Transverse colon (tissue), 4 donors: ENCODE measurements around the gene YWHAH.
A peak's percentile ranks its signal among the peaks of the same experiment; 100 is the strongest.

Source experiments
- EP300 ChIP-seq: sonication (generic); formaldehyde crosslinking; IDR thresholded peaks from one replicate; pipeline ENCODE4 v1.6.1; 2017; ENCODE audit warnings: antibody characterized with exemption, low read depth
- POLR2A ChIP-seq: fragments of 450-650 bp; IDR thresholded peaks from one replicate; pipeline ENCODE4 v1.6.1; 2016; ENCODE audit warnings: antibody characterized with exemption, mild to moderate bottlenecking, moderate library complexity
- POLR2AphosphoS5 ChIP-seq, 3 donors: sonication (generic); formaldehyde crosslinking; IDR thresholded peaks; one replicate each; pipeline ENCODE4 v1.6.1; 2016; ENCODE audit warnings: antibody characterized with exemption in 3 of 3
- TF ChIP-seq, protein P1 (sequence below), 5 experiments: fragments of 200-600 bp in 3 of 5; fragments of 450-650 bp in 2 of 5; sonication (generic) in 3 of 5; IDR thresholded peaks; 1 replicate in 2 of 5; 2 replicates in 3 of 5; pipeline ENCODE4 v1.5.1; 2016 to 2017; ENCODE audit warnings: antibody characterized with exemption in 5 of 5, inconsistent platforms in 3 of 5, mild to moderate bottlenecking in 2 of 5, moderate library complexity in 1 of 5

DNA sequence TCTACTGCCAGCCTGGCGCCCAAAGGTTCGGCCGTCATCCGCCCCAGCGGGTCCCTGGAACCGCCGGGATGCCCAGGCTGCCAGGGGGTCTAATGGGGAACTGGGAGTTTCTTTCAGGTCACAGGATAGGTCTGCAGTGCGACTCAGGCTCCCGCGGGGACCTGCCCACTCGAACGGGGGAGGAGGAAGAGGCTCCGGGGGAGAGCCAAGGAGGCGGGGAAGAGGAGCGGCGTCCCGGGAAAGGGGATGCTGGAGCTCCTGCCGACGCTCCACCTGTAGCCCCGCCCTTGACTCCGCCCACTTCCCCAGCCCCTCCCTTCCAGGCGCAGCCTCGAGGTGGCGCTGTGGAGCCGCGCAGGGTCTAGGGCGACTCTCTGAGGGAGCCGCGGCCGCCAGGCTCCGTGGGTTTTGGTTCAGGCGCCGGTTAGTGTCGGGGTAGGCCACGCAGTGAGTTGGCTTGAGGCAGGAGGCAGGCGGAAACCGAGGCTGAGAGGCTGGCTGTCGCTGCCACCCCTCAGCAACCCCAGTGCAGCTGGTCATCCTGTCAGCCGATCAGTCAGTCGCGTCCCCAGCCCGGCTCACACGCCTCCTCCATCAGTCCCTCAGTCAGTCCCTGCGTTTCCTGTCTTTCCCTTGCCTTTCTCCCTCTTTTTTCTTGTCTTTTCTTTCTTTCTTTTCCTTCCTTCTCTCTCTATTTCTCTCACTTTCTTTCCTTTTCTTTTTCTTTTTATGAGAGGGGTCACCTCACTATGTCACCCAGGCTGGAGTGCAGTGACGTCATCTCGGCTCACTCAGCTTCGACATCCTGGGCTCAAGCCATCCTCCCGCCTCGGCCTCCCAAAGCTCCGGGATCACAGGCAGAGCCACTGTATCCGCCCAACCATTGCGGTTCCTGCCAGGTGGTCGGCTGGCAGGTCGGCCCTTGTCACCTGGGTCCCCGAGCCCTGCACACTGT is 26.4 kb downstream of the YWHAH start:
- TF ChIP-seq, protein P1, sequence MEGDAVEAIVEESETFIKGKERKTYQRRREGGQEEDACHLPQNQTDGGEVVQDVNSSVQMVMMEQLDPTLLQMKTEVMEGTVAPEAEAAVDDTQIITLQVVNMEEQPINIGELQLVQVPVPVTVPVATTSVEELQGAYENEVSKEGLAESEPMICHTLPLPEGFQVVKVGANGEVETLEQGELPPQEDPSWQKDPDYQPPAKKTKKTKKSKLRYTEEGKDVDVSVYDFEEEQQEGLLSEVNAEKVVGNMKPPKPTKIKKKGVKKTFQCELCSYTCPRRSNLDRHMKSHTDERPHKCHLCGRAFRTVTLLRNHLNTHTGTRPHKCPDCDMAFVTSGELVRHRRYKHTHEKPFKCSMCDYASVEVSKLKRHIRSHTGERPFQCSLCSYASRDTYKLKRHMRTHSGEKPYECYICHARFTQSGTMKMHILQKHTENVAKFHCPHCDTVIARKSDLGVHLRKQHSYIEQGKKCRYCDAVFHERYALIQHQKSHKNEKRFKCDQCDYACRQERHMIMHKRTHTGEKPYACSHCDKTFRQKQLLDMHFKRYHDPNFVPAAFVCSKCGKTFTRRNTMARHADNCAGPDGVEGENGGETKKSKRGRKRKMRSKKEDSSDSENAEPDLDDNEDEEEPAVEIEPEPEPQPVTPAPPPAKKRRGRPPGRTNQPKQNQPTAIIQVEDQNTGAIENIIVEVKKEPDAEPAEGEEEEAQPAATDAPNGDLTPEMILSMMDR (IDR thresholded peaks at IDR 0.05), result peak; percentile 77 to 96 (median 93)
- TF ChIP-seq POLR2A (peak; percentile 38), POLR2AphosphoS5 (IDR thresholded peaks at IDR 0.05) (peak in 1 of 3 donors; percentile 26), EP300 (no peak)
